BJ (cell line): ENCODE data around the gene SPEM3. TPM values are rescaled to one million over a fixed set of nuclear protein-coding genes. Genes with fewer than 3 reads are reported as not detected.

Source experiments
- CTCF ChIA-PET: fragments of 350-600 bp; formaldehyde crosslinking; extraction: SDS; loops from one replicate; lab custom pipeline; 2021; ENCODE audit warnings: antibody characterized with exemption, inconsistent platforms; lab: Yijun Ruan, JAX
- POLR2A ChIA-PET: fragments of 300-600 bp; sonication (Branson Sonifier 250); formaldehyde crosslinking; extraction: SDS; loops from one replicate; lab custom pipeline; 2021; ENCODE audit warnings: antibody characterized with exemption; lab: Charles Lee
- DNase-seq: peaks from one replicate; pipeline ENCODE4 v3.0.0-alpha.2; 2011; ENCODE audit warnings: low read depth
- H3K27me3 ChIP-seq: 2 replicates; pipeline ENCODE4 v1.6.0; 2011; ENCODE audit warnings: low read length; ENCODE audit not compliant: control insufficient read depth, insufficient read depth
- H3K36me3 ChIP-seq: 2 replicates; pipeline ENCODE4 v1.5.1; 2011; ENCODE audit warnings: low read length; ENCODE audit not compliant: control insufficient read depth, insufficient read depth
- H3K4me3 ChIP-seq: 2 replicates; pipeline ENCODE4 v1.5.1; 2011; ENCODE audit warnings: low read depth, mild to moderate bottlenecking, control low read depth, low read length
- polyA plus RNA-seq: library from polyadenylated mRNA; depleted of rRNA; stranded (reverse); fragments of >200 nt; gene quantifications from 2 replicates; pipeline ENCODE4 v1.2.3, GENCODE V29; 2011
- TF ChIP-seq, protein P1 (sequence below): IDR thresholded peaks from 2 replicates; pipeline ENCODE4 v1.5.1; 2011; ENCODE audit warnings: low read depth, mild to moderate bottlenecking, control low read depth, inconsistent platforms, low read length, moderate library complexity; ENCODE audit not compliant: insufficient read depth

SPEM3 gene
- polyA plus RNA-seq, 1 experiment = not detected

DNA sequence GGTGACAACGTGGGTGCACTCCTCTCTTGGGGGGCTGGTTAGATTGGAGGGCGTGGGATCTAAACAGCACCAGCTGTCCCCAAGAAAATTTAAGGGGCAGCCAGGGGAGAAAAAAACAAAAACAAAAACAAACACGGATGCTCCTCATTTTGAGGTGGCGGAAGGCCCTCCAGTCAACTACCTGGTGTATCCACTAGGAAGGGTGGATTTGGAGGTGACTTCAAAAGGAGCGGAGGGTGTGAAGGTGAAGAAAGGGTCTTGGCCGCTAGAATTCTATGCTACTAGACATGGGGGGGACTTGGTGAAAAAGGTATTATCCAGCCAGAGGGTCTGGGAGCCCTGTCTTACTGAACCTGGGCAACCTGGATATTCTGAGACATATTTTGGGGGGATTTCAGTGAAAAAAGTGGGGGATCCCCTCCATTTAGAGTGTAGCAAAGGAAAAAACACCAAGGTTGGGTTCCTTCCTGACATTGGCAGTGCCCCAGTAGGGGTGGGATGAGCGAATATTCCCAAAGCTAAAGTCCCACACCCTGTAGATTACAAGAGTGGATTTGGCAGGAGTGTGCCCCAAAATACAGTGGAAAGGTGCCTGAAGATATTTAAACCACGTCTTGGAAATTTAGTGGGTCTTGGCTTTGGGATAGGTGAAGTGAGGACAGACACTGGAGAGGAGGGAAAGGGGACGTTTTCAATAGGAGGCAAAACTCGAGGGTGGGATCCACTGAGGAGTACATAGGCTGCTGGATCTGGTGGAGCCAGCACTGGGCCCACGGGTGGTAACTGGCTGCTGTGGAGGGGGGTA lies 10.2 kb downstream of the SPEM3 start:
- TF ChIP-seq, protein P1, sequence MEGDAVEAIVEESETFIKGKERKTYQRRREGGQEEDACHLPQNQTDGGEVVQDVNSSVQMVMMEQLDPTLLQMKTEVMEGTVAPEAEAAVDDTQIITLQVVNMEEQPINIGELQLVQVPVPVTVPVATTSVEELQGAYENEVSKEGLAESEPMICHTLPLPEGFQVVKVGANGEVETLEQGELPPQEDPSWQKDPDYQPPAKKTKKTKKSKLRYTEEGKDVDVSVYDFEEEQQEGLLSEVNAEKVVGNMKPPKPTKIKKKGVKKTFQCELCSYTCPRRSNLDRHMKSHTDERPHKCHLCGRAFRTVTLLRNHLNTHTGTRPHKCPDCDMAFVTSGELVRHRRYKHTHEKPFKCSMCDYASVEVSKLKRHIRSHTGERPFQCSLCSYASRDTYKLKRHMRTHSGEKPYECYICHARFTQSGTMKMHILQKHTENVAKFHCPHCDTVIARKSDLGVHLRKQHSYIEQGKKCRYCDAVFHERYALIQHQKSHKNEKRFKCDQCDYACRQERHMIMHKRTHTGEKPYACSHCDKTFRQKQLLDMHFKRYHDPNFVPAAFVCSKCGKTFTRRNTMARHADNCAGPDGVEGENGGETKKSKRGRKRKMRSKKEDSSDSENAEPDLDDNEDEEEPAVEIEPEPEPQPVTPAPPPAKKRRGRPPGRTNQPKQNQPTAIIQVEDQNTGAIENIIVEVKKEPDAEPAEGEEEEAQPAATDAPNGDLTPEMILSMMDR = no peak
- CTCF ChIA-PET = interaction anchor here (0.6 to 5.4 kb wide), 6 partner anchors 8 to 150 kb away, joined by 3 to 45 read pairs (median 7); partner anchors contain the start of genes SOX15 and TMEM95
- H3K4me3 ChIP-seq = peak overlapping the region; percentile 38; the same call in 1 of the 2 replicates
- POLR2A ChIA-PET = no interaction called here
- peaks cover 23% of the 10 kb centered on the region for H3K27me3 ChIP-seq
- no peaks in the 10 kb centered on the region for H3K36me3 ChIP-seq
- DNase-seq = no peak

DNA sequence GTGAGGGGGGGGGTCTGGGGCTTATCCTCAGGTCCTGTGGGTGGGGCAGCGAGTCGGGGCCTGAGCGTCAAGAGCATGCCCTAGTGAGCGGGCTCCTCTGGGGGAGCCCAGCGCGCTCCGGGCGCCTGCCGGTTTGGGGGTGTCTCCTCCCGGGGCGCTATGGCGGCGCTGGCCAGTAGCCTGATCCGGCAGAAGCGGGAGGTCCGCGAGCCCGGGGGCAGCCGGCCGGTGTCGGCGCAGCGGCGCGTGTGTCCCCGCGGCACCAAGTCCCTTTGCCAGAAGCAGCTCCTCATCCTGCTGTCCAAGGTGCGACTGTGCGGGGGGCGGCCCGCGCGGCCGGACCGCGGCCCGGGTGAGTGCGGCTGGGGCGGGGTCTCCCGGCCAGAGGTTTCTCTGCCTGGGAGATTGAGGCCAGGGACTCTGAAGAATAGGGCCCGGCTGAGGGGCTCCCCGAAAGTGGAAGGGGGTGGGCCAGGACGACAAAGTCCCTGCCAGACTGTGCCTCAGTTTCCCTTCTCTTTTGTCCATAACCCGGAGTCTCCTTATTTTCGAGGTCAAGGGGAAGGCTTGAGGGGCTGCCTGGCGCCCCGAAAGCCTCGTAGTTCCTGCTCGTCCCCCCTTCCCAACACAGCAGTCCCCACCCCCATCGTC lies 10.9 kb downstream of the SPEM3 start, which contains the start of gene FGF11:
FGF11 (plus strand) TSS at position 51 of the 651 bp plus-strand sequence; CDS start at position 160, 109 bp downstream.
- TF ChIP-seq, protein P1 = no peak
- POLR2A ChIA-PET = no interaction called here
- Histone ChIP-seq H3K4me3 (peak within 1 kb of the TSS; percentile 38), H3K36me3 (no peaks in the 10 kb centered on the region), H3K27me3 (peaks cover 23% of the 10 kb centered on the region)
- DNase-seq = no peak
- CTCF ChIA-PET = interaction anchor here (0.7 to 2.3 kb wide), 5 partner anchors 40 to 195 kb away, joined by 3 to 17 read pairs (median 3); partner anchors contain the start of genes SENP3, TMEM95 and ZBTB4

DNA sequence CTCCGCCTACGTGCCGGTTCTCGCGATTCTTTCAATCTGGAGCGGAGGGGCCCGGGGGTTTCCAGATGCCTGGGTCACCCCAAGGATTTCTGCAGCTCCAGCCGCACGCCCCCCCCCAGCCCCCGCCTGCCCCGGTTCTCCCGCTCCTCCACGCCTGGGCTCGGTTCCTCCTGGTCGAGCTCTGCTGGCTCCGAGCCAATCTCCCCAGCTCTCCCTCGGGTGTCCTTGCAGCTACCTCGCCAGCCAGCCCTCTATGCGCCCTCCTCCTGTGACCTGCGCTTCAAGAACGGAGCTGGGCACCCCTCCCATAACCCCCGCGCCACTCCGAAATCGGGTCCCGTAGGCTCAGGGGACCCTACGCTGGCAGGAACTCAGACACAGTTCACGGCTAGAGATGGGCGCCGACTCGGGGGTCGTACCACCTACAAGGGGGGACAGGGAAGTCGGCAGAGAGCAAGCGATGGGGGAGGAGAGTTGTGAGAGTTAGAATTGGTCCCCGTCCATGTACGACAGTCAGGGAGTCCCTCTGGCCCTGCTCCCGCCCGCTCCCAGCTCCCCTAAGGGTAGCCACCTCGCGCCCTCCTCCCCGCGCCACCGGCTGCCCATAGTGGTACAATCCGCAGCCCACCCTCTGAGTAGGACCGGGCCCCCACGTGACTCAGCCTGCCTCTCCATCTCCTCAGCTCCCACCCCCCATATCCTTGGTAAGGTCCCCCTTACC lies 11.6 kb downstream of the SPEM3 start:
- ChIA-PET POLR2A (interaction anchor here (0.6 kb wide), 1 partner anchor 129 kb away, joined by 18 read pairs; no protein-coding TSS in a partner anchor), CTCF (interaction anchor here (0.7 to 2.3 kb wide), 7 partner anchors 36 to 620 kb away, joined by 3 to 17 read pairs (median 3); partner anchors contain the start of genes SENP3, TMEM95 and ZBTB4)
- Histone ChIP-seq H3K4me3 (peak overlapping the region; percentile 38), H3K27me3 (peaks cover 23% of the 10 kb centered on the region), H3K36me3 (no peaks in the 10 kb centered on the region)
- TF ChIP-seq, protein P1 = no peak
- no peak for DNase-seq

DNA sequence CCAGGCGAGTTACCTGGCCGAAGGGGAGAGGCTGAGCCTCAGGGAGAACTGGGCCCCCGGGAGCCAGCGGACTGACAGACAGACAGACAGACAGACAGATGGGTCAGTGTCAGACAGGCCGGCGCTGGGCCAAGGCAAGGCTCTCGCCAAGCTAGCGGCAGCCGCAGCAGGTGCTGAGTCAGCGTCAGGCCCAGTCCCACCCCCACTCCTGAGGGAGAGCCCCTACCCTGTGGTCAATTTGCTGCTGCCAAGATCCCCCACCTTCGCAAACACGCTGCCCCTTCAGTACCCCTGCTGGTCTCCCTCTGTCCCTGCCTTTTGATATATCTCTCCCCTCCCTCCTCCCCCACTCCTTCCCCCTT lies 12.2 kb downstream of the SPEM3 start:
- ChIA-PET POLR2A (no interaction called here), CTCF (interaction anchor here (1.0 to 2.3 kb wide), 6 partner anchors 36 to 620 kb away, joined by 3 to 17 read pairs (median 4); partner anchors contain the start of genes SENP3 and TMEM95)
- Histone ChIP-seq H3K4me3 (no peak overlapping the region), H3K36me3 (no peaks in the 10 kb centered on the region), H3K27me3 (peaks cover 25% of the 10 kb centered on the region)
- TF ChIP-seq, protein P1 = no peak
- no peak for DNase-seq
